Upper lobe of left lung (tissue), 6 donors: Measurements from ENCODE around the gene CEP41. TPM values are rescaled to one million over a fixed set of nuclear protein-coding genes. Genes with fewer than 3 reads are reported as not detected.

Experiments
- ATAC-seq, 2 donors: fragments of 200-7000 bp; cut with Tn5 transposase; one replicate each; pipeline ENCODE4 v1.9.1; 2022; ENCODE audit warnings: mild to moderate bottlenecking in 2 of 2, moderate library complexity in 2 of 2; ENCODE audit not compliant: low FRiP score in 2 of 2
- DNase-seq, 2 donors: peaks; one replicate each; pipeline ENCODE4 v3.0.0-alpha.2; 2019 to 2020
- H3K27ac ChIP-seq, 4 donors: fragments of 200-600 bp; sonication (generic); one replicate each; pipeline ENCODE4 v1.5.1; 2016 to 2019
- H3K27me3 ChIP-seq, 4 donors: fragments of 200-600 bp; sonication (generic); one replicate each; pipeline ENCODE4 v1.5.1; 2017 to 2019
- H3K36me3 ChIP-seq, 4 donors: fragments of 200-600 bp; sonication (generic); one replicate each; pipeline ENCODE4 v1.5.1; 2016 to 2019
- H3K4me1 ChIP-seq, 4 donors: fragments of 200-600 bp; sonication (generic); one replicate each; pipeline ENCODE4 v1.5.1; 2018 to 2019
- H3K4me3 ChIP-seq, 4 donors: fragments of 200-600 bp; sonication (generic); one replicate each; pipeline ENCODE4 v1.5.1; 2017 to 2019; ENCODE audit warnings: mild to moderate bottlenecking in 2 of 4, moderate library complexity in 1 of 4
- H3K9me3 ChIP-seq, 4 donors: fragments of 200-600 bp; sonication (generic); one replicate each; pipeline ENCODE4 v1.5.1; 2018 to 2019
- CTCF ChIP-seq, 6 experiments: fragments of 450-650 bp in 4 of 6; fragments of 200-600 bp in 2 of 6; sonication (generic) in 2 of 6; IDR thresholded peaks; one replicate each; pipeline ENCODE4 v1.5.1; 2016 to 2019; ENCODE audit warnings: antibody characterized with exemption in 6 of 6
- EP300 ChIP-seq, 4 donors: sonication (generic); formaldehyde crosslinking; IDR thresholded peaks; one replicate each; pipeline ENCODE4 v1.5.1; 2017; ENCODE audit warnings: antibody characterized with exemption in 4 of 4, control low read depth in 2 of 4
- POLR2A ChIP-seq, 4 donors: fragments of 450-650 bp; IDR thresholded peaks; one replicate each; pipeline ENCODE4 v1.5.1; 2016 to 2017; ENCODE audit warnings: antibody characterized with exemption in 4 of 4, mild to moderate bottlenecking in 2 of 4
- POLR2AphosphoS5 ChIP-seq, 2 donors: sonication (generic); formaldehyde crosslinking; IDR thresholded peaks; one replicate each; pipeline ENCODE4 v1.5.1; 2017; ENCODE audit warnings: antibody characterized with exemption in 2 of 2
- WGBS, 2 donors: methylation state at CpG; one replicate each; pipeline ENCODE4 v1.1.5; 2017 to 2018; 5-methylcytosine and 5-hydroxymethylcytosine counted together
- total RNA-seq, 6 donors: library from RNA; depleted of rRNA in 4 of 6; stranded (reverse); fragments of >200 nt in 4 of 6; gene quantifications; one replicate each; pipeline versions ENCODE4 v1.1.0 to v1.2.1, GENCODE V29; 2016 to 2021
- donor health status: DM: no; HTN: no; CAD: no; lungs with moderate emphysema.
- donor health status: DM: no; HTN: yes; CAD: no; lungs with severe emphysema.

The CEP41 gene
- total RNA-seq, 6 donors from 2014 or later: 4.3 to 11.5 (median 7.2) TPM

DNA sequence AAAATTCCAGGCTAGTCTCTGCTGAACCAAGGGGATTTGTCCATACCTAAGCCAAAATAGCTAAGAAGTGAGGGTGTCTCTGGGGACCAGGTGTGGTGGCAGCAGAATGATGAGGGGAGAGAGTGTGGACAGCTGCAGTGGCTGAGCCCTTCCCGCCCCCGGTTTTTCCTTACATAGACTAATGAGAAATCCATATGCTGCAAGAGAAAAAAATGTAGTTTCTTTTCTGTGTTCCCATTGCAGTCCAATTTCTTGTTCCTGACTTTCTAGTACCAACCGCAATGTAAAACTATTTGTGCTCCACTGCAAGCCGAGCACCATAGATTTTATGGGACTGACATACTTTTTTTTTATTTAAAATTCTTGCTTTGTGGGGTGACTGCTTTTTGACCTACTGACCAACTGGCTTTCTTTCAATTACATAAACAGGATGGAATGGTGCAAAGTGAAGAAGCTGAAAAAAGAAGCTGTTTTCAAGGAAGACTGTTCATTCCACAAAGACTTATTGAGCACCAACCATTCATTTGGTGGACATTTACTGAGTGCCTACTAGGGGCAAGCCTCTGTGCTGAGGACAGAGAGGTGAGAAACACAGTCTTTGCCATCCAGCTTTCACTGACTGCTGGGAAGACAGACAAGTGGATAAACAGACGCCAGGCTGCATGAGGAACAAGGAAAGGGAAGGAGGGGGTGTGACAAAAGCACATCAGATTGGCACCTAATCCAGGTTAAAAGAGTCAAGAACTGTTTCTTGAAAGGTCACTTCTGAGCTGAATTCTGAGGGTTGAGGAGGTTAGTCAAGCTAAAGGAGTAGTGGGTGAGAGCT is 9.8 kb downstream of the CEP41 start:
- Histone ChIP-seq H3K4me3 (peak overlapping the region in 1 of 4 donors; percentile 6), H3K9me3 (no peaks in the 10 kb centered on the region), H3K27ac (peak overlapping the region in 2 of 4 donors; percentile 7 to 40), H3K27me3 (no peaks in the 10 kb centered on the region), H3K4me1 (peaks cover 8 to 29% (median 15%) of the 10 kb centered on the region in 4 donors), H3K36me3 (no peaks in the 10 kb centered on the region)
- DNase-seq: no peak
- peak in 1 of 2 donors; percentile 75 for ATAC-seq
- WGBS, 2 donors: 47 to 57% methylated on average over 5 of the region's 5 CpGs
- TF ChIP-seq CTCF (IDR thresholded peaks at IDR 0.05): no peak
- TF ChIP-seq POLR2A (IDR thresholded peaks at IDR 0.05): no peak
- TF ChIP-seq POLR2AphosphoS5 (IDR thresholded peaks at IDR 0.05): no peak
- TF ChIP-seq EP300 (IDR thresholded peaks at IDR 0.05): no peak

GRCh38 chr7:130430115-130430514 is 10.7 kb downstream of the CEP41 start:
- Histone ChIP-seq H3K9me3 (no peaks in the 10 kb centered on the region), H3K4me3 (no peak overlapping the region), H3K27me3 (no peaks in the 10 kb centered on the region), H3K36me3 (no peaks in the 10 kb centered on the region), H3K4me1 (peaks cover 8 to 29% (median 15%) of the 10 kb centered on the region in 4 donors), H3K27ac (peak overlapping the region in 1 of 4 donors; percentile 7)
- ATAC-seq: no peak
- TF ChIP-seq EP300 (IDR thresholded peaks at IDR 0.05) (no peak), POLR2AphosphoS5 (IDR thresholded peaks at IDR 0.05) (no peak), POLR2A (IDR thresholded peaks at IDR 0.05) (no peak), CTCF (IDR thresholded peaks at IDR 0.05) (no peak)
- 68 to 71% methylated on average over 1 of the region's 1 CpG for WGBS, 2 donors
- no peak for DNase-seq

DNA sequence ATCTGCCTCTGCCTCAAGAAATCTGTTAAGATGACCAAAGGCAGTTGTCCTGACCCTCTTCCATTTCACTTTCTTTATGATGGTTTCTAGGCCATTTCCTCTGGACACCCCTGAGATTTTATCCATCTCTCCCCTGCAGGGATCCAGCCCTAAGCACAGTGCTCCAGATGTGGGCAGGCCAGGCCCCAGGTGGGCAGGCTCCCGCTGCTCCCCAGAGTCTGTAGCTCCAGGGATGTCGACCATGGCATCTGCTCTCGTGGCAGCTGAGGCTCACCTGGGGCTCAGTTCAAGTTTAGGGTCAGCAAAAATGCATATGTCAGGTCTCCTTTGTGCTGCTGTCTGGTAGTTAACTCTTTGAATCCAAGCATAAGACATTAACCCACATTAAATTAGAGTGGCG is 11.8 kb downstream of the CEP41 start:
- no peak for TF ChIP-seq EP300 (IDR thresholded peaks at IDR 0.05)
- TF ChIP-seq POLR2AphosphoS5 (IDR thresholded peaks at IDR 0.05): no peak
- no peak for TF ChIP-seq CTCF (IDR thresholded peaks at IDR 0.05)
- no peak for TF ChIP-seq POLR2A (IDR thresholded peaks at IDR 0.05)
- no peak overlapping the region for H3K4me3 ChIP-seq
- peak in 1 of 2 donors; percentile 33 for DNase-seq
- H3K9me3 ChIP-seq: no peaks in the 10 kb centered on the region
- H3K27me3 ChIP-seq: no peaks in the 10 kb centered on the region
- peaks cover 8 to 29% (median 15%) of the 10 kb centered on the region in 4 donors for H3K4me1 ChIP-seq
- H3K27ac ChIP-seq: no peak overlapping the region
- ATAC-seq: no peak
- WGBS, 2 donors: 100% methylated on average over 2 to 4 of the region's 4 CpGs
- H3K36me3 ChIP-seq: no peaks in the 10 kb centered on the region

DNA sequence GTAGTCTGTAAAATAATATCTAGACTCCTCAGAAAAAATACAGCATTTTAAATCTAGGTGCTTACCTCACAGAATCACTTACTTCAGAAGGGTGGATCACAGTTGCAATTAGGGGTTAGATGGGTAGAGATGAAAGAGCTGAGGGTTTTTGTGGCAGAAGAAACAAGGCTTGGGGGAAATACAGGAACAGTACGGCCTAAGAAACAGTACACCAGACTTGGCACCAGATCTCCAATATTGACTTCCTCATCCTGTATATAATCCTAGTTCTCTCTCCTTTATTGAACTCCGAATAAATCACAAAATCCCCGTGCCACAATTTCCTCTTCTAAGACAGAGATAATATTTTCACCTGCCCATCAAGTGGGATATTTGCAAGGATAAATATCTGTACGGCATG is 14.3 kb downstream of the CEP41 start:
- no peaks in the 10 kb centered on the region for H3K9me3 ChIP-seq

More for the DNA sequence above, 14.3 kb downstream of the CEP41 start:
- peaks cover under 1 to 13% (median 5%) of the 10 kb centered on the region in 4 donors for H3K4me1 ChIP-seq
- TF ChIP-seq POLR2A (IDR thresholded peaks at IDR 0.05) (no peak), EP300 (IDR thresholded peaks at IDR 0.05) (no peak), CTCF (IDR thresholded peaks at IDR 0.05) (no peak), POLR2AphosphoS5 (IDR thresholded peaks at IDR 0.05) (no peak)
- H3K36me3 ChIP-seq: no peaks in the 10 kb centered on the region
- DNase-seq (no peak), ATAC-seq (no peak)
- H3K27ac ChIP-seq: no peak overlapping the region
- no peaks in the 10 kb centered on the region for H3K27me3 ChIP-seq
- no peak overlapping the region for H3K4me3 ChIP-seq
- WGBS, 2 donors: 50 to 53% methylated on average over 4 of the region's 4 CpGs
